ENCODE data around the gene RNF144A. TPM values are rescaled to one million over a fixed set of nuclear protein-coding genes. Genes with fewer than 3 reads are reported as not detected.

The RNF144A gene
- total and polyA plus RNA-seq, 2 of the 13 experiments (the other 11 are each of a cell fraction or from before 2014, with no cell fraction given): 13.9 to 16.5 TPM

DNA sequence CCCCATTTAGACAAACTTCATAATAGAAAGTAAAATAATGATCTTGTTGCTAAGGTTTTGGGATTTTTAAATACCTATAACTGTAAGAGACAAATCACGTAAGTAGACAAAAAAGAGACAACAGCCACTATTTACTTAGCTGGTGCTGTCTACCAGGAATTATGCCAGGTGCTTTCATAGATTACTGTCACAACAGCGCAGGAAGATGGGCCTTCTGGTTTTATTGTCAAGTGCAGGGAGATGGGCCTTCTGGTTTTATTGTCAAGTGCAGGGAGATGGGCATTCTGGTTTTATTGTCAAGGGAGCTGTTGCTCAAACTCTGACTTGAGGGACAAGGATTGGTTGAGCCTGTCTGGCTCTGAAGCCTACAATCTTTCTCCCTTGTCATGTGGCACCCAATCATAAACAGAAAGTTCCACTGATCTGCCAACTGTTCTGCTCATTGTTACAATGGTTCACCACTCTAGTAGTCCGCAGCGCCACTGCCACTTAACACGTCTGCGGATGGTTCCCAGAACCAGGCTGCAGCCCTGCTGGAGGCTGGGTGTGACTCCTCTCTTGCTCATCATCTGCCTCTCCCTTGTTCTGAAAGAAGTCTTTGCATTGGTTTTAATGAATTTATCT, 95.0 kb downstream of the RNF144A start:
- TF ChIP-seq RELA (CRISPR knock-in tag; IDR thresholded peaks at IDR 0.05): no peak
- TF ChIP-seq ZNF292 (CRISPR knock-in tag; IDR thresholded peaks at IDR 0.05; ENCODE audit: borderline replicate concordance, low read depth): no peak
- no peak for TF ChIP-seq FOXP1 (IDR thresholded peaks at IDR 0.05)
- TF ChIP-seq FOXP1 (CRISPR knock-in tag; IDR thresholded peaks at IDR 0.05): no peak
- no peak for TF ChIP-seq ZSCAN29 (CRISPR knock-in tag; conservative IDR thresholded peaks at IDR 0.05)
- TF ChIP-seq ZNF512 (CRISPR knock-in tag; IDR thresholded peaks at IDR 0.05): no peak
- no peak for TF ChIP-seq HOXA3 (CRISPR knock-in tag; IDR thresholded peaks at IDR 0.05)
- TF ChIP-seq, protein P1, sequence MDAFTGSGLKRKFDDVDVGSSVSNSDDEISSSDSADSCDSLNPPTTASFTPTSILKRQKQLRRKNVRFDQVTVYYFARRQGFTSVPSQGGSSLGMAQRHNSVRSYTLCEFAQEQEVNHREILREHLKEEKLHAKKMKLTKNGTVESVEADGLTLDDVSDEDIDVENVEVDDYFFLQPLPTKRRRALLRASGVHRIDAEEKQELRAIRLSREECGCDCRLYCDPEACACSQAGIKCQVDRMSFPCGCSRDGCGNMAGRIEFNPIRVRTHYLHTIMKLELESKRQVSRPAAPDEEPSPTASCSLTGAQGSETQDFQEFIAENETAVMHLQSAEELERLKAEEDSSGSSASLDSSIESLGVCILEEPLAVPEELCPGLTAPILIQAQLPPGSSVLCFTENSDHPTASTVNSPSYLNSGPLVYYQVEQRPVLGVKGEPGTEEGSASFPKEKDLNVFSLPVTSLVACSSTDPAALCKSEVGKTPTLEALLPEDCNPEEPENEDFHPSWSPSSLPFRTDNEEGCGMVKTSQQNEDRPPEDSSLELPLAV (CRISPR knock-in tag; conservative IDR thresholded peaks at IDR 0.05; ENCODE audit: low read depth): no peak
- no peak for TF ChIP-seq GLI4 (CRISPR knock-in tag; IDR thresholded peaks at IDR 0.05; ENCODE audit: borderline replicate concordance)
- no peak for TF ChIP-seq RXRA (CRISPR knock-in tag; IDR thresholded peaks at IDR 0.05)
- intact Hi-C loops (cut with micrococcal nuclease; ENCODE audit: unreplicated experiment): no loop called here
- Histone ChIP-seq H3K9ac (ENCODE audit: insufficient read depth, low read depth, low read length) (no peak overlapping the region), H3K79me2 (ENCODE audit: insufficient read depth, low read length) (no peaks in the 10 kb centered on the region), H3K4me3 (replicated peaks in 1 of 3; ENCODE audit: insufficient read depth in 1 of 3, low read depth in 2 of 3, low read length in 3 of 3) (no peak overlapping the region), H3K4me1 (ENCODE audit: insufficient read depth, low read length) (no peaks in the 10 kb centered on the region), H3K27me3 (ENCODE audit: control insufficient read depth in 1 of 2, insufficient read depth in 2 of 2, low read length in 2 of 2) (no peaks in the 10 kb centered on the region), H3K4me2 (ENCODE audit: low read depth, low read length) (no peak overlapping the region), H3K9me3 (ENCODE audit: low read length) (no peaks in the 10 kb centered on the region), H3K36me3 (replicated peaks in 1 of 2; ENCODE audit: control insufficient read depth in 1 of 2, insufficient read depth in 2 of 2, low read length in 2 of 2) (peaks cover 2 to 6% of the 10 kb centered on the region in 2 experiments; a peak in 4 of 5 replicates), H3K27ac (ENCODE audit: extremely low read length, insufficient read depth, low read length) (no peak overlapping the region), H2AFZ (ENCODE audit: low read length) (no peak overlapping the region), H4K20me1 (ENCODE audit: insufficient read depth, low read length) (no peaks in the 10 kb centered on the region)
- no peak for DNase-seq (ENCODE audit: low spot score)
- no peak for FAIRE-seq
- WGBS (ENCODE audit: low lambda C conversion rate): 96% methylated on average over 6 of the region's 6 CpGs
- CTCF ChIA-PET (ENCODE audit: low intra/inter-chr PET ratio, low total read pairs): no interaction called here
- BruUV-seq (replicated peaks): no TSS peak
- POLR2A ChIA-PET: no interaction called here
- in situ Hi-C loops (cut with HindIII; ENCODE audit: extremely low pct_ligation_motif_present, low pct_unique_long_range_greater_than_20kb): no loop called here
- no peak for ATAC-seq

All from HepG2 (cell line).